Thyroid gland (tissue), 4 donors: Measurements from ENCODE around the gene EZR.

ENCODE experiments used
- POLR2A ChIP-seq, 2 donors: fragments of 450-650 bp; IDR thresholded peaks; one replicate each; pipeline ENCODE4 v1.6.1; 2017; ENCODE audit warnings: antibody characterized with exemption in 2 of 2, mild to moderate bottlenecking in 2 of 2, moderate library complexity in 1 of 2
- TF ChIP-seq, protein P1 (sequence below), 6 experiments: fragments of 200-600 bp in 3 of 6; fragments of 450-650 bp in 3 of 6; sonication (generic) in 3 of 6; IDR thresholded peaks; one replicate each; pipeline ENCODE4 v1.5.1; 2016 to 2019; ENCODE audit warnings: antibody characterized with exemption in 6 of 6, mild to moderate bottlenecking in 2 of 6, inconsistent platforms in 1 of 6, moderate library complexity in 1 of 6

DNA sequence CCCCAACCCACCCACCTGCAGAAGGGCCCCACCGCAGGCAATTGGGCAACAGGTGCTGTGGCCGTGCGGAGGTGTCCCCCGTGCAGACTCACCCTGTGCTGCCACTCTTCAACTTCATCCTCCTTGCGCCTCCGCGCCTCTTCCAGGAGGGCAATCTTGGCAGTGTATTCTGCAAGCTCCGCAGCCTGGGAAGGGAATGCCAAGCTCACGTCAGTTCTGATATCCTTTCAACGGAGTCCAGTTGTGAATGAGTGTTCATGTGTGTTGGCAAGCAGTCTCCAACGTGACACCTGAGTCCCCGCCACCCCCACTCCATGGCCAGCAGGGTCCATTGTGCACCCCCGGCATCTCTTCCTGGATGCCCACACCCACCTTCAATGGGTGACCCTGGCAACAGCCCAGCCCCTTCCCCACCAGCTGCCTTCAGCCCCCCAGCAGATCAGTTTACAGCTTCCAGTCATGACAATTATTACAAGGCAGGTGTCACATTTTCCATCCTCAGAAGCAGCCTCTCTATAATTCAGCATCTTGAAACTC, 49.9 kb downstream of the EZR start:
- TF ChIP-seq, protein P1, sequence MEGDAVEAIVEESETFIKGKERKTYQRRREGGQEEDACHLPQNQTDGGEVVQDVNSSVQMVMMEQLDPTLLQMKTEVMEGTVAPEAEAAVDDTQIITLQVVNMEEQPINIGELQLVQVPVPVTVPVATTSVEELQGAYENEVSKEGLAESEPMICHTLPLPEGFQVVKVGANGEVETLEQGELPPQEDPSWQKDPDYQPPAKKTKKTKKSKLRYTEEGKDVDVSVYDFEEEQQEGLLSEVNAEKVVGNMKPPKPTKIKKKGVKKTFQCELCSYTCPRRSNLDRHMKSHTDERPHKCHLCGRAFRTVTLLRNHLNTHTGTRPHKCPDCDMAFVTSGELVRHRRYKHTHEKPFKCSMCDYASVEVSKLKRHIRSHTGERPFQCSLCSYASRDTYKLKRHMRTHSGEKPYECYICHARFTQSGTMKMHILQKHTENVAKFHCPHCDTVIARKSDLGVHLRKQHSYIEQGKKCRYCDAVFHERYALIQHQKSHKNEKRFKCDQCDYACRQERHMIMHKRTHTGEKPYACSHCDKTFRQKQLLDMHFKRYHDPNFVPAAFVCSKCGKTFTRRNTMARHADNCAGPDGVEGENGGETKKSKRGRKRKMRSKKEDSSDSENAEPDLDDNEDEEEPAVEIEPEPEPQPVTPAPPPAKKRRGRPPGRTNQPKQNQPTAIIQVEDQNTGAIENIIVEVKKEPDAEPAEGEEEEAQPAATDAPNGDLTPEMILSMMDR (IDR thresholded peaks at IDR 0.05) = no peak
- no peak for TF ChIP-seq POLR2A (IDR thresholded peaks at IDR 0.05)
